GM18909 (cell line): ENCODE results near the gene GALNT6.

ENCODE experiments used
- ATAC-seq: cut with Tn5 transposase; IDR thresholded peaks from one replicate; pipeline ENCODE4 v1.9.1; 2021; ENCODE audit warnings: mild to moderate bottlenecking; ENCODE audit not compliant: unreplicated experiment, poor library complexity

Gene GALNT6

GRCh38 chr12:51406290-51406689, 15.1 kb upstream of the GALNT6 start:
- ATAC-seq, result no peak

DNA sequence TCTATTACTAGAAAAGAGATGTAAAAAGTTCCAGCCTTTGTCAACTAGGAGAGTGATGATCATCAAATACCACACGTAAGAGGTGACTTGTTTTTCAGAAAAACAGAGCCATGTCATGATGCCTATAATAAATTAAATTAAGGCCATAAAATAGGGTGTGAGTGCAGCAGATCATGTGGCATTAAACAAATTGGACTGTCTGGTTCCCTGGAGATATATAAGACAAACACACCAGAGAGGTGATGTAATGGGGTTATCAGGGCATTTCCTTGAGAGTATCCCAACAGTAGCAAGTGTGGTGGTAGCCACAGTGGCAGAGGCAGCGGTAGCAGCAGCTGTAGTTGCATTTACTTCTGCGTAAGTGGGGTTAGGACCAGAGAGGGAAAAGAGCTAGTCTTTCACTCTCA, 14.6 kb upstream of the GALNT6 start:
- ATAC-seq, result no peak

GRCh38 chr12:51404627-51405026, 13.4 kb upstream of the GALNT6 start:
- no peak for ATAC-seq

DNA sequence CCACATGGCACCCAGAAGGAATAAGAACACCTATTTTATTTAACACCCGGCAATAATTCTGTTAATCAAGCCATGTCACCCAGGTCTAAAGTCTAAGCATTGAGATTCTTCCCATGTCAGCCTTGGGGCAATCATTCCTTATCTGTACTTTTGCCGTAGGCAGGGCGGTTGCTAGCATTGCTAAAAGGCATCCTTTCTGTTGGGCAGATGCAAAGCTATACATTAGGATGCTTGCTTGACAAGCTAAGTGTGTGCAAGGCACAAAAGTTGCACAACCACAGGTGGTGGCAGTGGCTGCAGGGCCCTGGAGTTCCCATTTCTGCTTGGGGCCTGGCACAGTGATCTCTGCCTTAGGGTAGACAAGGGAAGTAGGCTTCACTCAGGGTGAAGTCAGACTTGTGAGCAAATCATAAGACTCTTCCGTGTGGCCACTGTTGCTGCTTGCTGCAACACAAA, 12.5 kb upstream of the GALNT6 start:
- ATAC-seq, result no peak

DNA sequence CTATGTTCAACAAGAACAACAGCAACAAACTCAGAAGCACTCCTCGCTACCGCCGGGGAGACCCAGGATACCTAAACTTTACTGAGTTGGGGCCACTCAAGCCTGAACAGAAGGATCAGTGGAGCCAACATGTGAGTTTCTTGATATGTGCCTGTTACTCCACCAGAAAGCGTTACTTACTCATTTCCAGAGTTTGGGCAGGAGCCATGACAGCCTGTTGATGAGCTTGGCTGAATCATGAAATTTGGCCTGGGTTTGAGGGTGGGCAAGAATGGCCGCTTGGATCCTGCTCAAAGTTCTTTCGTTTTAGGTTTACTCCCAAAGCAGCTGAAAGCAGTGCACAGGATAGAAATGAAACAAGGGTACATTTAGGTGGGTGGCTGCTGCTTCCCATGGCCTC, 12.0 kb upstream of the GALNT6 start:
- ATAC-seq, result no peak

GRCh38 chr12:51401900-51402299, 10.7 kb upstream of the GALNT6 start:
- ATAC-seq, result no peak

DNA sequence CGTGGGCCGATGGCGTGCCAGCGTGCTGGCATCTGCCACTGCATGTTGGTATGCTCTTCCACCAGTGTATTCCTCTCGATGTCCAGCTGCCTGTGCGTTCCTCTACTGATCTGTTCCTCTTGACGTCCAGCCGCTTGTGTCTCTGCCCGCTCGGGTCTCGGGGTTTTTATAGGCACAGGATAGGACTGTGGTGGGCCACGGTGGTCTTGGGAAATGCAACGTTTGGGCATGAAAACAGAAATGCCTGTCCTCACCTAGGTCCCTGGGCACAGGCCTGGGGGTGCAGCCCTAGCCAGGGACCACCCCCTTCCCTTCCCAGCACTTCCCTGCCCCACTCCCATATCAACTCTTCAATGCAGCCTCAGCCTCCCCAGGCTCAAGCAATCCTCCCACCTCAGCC, 10.3 kb upstream of the GALNT6 start:
- no peak for ATAC-seq

DNA sequence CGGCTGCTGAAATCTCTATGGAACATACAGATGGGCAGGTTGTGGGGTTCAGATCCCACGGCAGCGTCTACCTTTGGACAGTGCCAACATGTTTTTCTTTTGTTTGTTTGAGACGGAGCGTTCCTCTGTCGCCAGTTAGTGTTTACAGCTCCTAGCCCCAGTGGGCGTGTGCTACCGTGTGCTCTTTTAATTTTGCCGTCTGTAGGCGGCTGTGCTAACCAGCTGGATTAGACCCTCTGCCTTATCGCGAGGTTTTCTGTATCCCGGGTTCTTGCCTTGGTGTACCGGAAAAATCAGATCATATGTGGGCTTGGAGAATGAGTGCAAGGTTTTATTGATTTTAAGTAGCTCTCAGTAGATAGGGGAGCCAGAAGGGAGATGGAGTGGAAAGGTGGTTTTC, 9.8 kb upstream of the GALNT6 start:
- no peak for ATAC-seq

GRCh38 chr12:51399891-51400290, 8.7 kb upstream of the GALNT6 start:
- ATAC-seq, result no peak

GRCh38 chr12:51397670-51398069, 6.5 kb upstream of the GALNT6 start:
- ATAC-seq, result no peak

DNA sequence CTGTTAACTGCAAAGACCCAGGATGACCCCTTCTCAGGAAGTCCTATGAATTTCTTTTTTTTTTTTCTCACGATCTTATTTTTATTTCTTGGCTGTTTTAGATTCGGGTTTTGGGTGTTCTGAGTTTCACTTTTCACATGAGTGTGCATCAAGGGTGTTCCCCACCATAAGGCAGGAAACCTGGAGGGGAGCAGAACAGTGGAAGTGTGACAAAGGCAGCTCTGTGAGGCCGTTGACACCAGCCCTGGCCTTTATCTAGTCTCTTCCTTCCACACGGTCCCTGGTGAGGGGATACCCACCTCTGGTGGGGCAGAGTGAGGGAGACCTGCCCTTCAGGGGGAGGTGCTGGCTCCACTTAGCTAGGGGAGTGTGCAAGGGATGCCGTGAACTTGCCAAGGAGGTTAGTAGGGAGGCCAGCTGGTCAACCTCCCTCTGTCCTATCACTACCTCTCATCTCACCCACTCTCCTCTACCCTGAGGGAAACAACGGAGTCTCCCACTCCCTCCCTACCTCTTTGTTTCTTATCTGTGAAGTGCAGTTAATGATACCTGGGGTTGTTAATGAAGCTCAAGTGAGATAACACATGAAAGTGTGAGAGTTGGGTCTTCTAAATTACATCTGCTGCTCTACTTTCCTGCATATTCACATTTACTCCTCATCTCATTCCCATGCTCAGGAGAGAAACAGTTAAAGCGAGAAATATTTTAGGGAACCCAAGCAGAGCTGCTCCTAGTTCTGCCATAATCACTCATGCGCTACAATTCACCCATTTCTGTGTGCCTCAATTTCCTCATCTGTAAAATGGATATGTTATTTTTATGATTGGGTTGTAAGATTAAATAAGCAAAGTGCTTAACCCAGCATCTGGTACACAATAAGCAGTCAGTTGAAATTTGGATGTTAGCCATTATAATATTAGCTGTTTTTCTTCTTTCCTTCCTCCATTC, 4.4 kb upstream of the GALNT6 start:
- peak; percentile 36 for ATAC-seq

DNA sequence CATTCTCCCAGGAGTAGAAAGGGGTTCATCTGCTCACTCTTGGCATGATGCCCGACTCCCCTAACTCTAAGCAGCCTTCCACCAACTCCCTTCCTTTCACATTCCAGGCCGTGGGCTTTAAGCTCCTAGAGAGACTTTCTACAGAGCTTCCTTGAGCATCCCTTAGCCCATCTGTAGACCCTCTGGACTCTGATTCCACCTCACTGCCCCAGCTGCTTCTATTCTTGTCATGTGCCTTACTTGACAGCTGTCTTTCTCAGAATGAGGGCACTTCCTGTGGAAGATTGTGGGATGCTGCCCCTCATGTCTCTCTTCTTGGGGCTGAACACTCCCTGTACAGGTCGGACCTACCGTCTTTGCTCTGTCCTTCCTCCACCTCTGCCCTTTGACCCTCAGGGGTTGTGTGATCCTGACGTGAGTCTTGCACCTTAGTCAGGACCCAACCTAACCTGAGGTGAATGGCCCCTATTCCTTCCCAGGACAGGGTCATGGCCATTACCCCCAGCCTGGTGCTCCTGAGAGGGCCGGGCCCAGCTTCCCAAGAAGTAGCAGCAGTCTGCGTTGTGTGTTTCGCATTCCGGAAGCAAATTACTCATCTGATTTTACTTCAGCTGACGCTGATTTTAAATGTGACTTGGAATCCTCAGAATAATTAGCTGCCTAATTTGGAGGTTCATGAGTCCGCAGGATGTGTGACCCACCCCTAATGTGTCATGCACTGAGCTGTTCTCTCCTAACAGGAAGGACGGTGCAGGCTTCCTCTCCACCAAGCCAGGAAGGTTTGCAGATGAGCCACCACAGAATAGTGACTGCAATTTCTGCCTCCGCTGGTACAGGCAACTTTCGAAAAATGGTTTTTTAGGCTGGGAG, 2.7 kb upstream of the GALNT6 start:
- no peak for ATAC-seq

DNA sequence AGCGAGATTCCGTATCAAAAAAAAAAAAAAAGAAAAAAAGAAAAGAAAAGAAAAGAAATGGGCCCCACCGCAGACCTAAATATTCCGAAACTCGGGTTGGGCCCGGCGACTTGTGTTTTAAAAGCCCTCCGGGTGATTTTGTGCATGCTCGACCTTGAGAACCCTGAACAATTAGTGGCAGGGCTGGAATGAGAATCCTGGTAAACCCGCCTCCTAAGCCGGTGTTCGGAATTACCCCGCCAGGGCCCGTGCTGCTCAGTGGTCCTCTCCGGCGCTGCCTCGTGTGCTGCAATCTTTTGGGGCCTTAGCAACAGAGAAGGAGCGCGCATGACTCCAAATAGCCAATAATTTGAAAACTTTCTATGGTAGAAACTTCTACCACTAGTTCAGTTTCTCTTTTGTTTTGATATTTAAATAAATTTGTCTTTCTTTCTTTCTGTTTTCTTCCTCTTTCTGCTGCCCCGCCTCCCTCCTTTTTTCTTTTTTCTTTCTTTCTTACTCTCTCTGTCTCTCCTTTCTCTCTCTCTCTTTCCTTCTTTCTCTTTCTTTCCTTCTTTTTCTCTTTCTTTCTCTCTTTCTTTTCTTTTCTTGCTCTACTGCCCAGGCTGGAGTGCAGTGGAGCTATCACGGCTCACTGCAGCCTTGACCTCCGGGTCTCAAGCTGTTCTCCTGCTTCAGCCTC, 1.5 kb upstream of the GALNT6 start:
- ATAC-seq, result peak; percentile 41

DNA sequence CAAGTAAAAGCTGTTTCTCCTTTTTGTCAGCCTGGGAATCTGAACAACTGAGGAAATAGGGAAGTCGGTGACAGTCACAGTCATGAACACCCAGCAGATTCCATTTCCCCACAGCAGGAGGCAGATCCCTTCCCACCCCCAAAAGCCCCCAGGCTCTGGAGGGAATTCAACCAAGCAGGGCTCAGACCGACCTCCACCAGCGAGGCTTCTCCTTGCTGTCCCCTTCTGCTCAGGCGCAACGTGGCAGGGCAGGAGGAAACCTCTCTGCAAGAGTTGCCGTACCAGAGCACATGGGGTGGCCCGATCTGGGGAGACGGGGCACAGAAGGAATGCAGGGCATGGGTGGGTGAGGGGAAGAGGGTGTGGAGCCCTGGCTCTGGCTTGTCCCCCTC, 319 bp downstream of the GALNT6 start:
- peak; percentile 19 for ATAC-seq

DNA sequence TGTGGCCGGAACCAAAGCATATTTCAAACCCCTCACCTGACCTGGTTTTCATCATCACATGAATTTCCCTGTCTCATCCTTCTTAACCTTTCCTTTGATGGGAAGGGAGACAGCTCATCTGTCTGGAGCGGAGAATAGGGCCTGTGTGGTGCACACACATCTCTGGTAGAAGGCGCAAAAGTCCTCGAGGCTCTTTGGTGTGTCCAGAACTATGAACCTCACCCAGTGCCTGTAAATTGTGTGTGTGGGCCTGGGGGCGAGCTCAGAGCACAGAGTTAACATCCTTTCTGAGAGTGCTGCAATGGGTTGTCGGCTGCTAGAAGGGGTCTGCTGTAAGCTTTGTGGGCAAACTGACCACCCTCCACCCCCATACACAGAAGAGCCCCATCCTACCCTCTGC, 749 bp downstream of the GALNT6 start:
- ATAC-seq, result no peak

- no peak for ATAC-seq
Observed at GRCh38 chr12:51389302-51389999, 1.8 kb downstream of the GALNT6 start.

DNA sequence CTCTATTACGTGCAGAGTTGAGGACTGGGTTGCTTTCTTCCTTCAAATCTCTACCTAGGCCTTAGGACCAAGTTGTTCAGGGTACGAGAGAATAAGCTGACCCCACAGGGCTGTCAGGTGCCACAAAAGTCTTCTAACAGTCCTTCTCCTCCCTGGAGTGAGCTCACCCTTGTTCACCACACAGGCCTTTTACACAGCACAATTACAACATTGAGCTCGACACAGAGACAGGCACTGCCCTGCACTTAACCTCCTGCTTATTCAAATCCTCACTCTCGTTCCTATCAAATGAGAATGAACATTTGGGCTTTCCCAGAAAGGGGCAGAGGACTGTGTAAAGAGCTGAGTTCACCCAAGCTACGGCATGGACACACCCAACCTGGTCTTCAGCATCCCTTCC, 2.4 kb downstream of the GALNT6 start:
- no peak for ATAC-seq

- ATAC-seq, result no peak
Observed at GRCh38 chr12:51388069-51388799, 3.0 kb downstream of the GALNT6 start.

DNA sequence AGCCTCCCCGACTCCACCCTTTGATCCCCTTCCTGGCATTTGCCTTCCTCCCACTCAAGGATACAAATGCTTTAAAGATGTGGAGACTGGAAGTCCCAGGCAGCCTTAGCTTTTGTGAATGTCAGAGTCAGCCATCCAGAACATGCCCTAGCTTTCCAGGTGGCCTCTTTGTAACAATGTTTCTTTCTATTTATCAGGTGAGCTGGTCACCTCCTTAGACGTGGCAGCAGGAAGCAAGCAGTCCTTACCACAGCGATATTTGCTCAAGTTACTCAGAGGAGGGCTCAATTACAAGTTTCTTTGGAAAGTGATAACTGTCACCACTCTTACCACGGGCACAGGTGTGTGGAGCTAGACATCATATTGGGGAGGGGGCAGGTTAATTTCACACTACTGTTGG, 4.9 kb downstream of the GALNT6 start:
- ATAC-seq, result no peak
